ENCODE data around the gene PPIP5K2. TPM values are rescaled to one million over a fixed set of nuclear protein-coding genes. Genes with fewer than 3 reads are reported as not detected.

Gene PPIP5K2
- total RNA-seq, 1 donor from 2014 or later = 24.6 TPM

- no peak for DNase-seq (ENCODE audit: extremely low spot score in 2 of 2)
- no peaks in the 10 kb centered on the region for H3K4me1 ChIP-seq
- H3K4me3 ChIP-seq = no peak overlapping the region
- no peaks in the 10 kb centered on the region for H3K36me3 ChIP-seq
- H3K27me3 ChIP-seq = no peaks in the 10 kb centered on the region
- no peaks in the 10 kb centered on the region for H3K9me3 ChIP-seq
- intact Hi-C loops (cut with DNase I) = no loop called here
- no peak for TF ChIP-seq POLR2A (IDR thresholded peaks at IDR 0.05)
- no peak for TF ChIP-seq CTCF (IDR thresholded peaks at IDR 0.05)
- no peak for TF ChIP-seq POLR2AphosphoS5 (IDR thresholded peaks at IDR 0.05; ENCODE audit: insufficient read depth in 1 of 2, low read depth in 1 of 2)
- H3K27ac ChIP-seq = no peak overlapping the region
Observed at GRCh38 chr5:103207011-103207410, 86.9 kb downstream of the PPIP5K2 start.

- intact Hi-C loops (cut with DNase I) = no loop called here
- H3K4me3 ChIP-seq = no peak overlapping the region
- no peak overlapping the region for H3K27ac ChIP-seq
- no peak for TF ChIP-seq POLR2AphosphoS5 (IDR thresholded peaks at IDR 0.05; ENCODE audit: insufficient read depth in 1 of 2, low read depth in 1 of 2)
- TF ChIP-seq CTCF (IDR thresholded peaks at IDR 0.05) = no peak
- no peak for TF ChIP-seq POLR2A (IDR thresholded peaks at IDR 0.05)
- no peaks in the 10 kb centered on the region for H3K9me3 ChIP-seq
- no peaks in the 10 kb centered on the region for H3K4me1 ChIP-seq
- no peaks in the 10 kb centered on the region for H3K27me3 ChIP-seq
- no peak for DNase-seq (ENCODE audit: extremely low spot score in 2 of 2)
- no peaks in the 10 kb centered on the region for H3K36me3 ChIP-seq
Observed at GRCh38 chr5:103207653-103208052, 87.6 kb downstream of the PPIP5K2 start.

- Histone ChIP-seq H3K27me3 (no peaks in the 10 kb centered on the region), H3K9me3 (no peaks in the 10 kb centered on the region), H3K4me3 (no peak overlapping the region), H3K4me1 (no peaks in the 10 kb centered on the region), H3K27ac (no peak overlapping the region), H3K36me3 (no peaks in the 10 kb centered on the region)
- DNase-seq (ENCODE audit: extremely low spot score in 2 of 2) = no peak
- intact Hi-C loops (cut with DNase I) = no loop called here
- TF ChIP-seq CTCF (IDR thresholded peaks at IDR 0.05) (no peak), POLR2AphosphoS5 (IDR thresholded peaks at IDR 0.05; ENCODE audit: insufficient read depth in 1 of 2, low read depth in 1 of 2) (no peak), POLR2A (IDR thresholded peaks at IDR 0.05) (no peak)
Observed at GRCh38 chr5:103208460-103208859, 88.4 kb downstream of the PPIP5K2 start.

GRCh38 chr5:103209065-103209464, 89.0 kb downstream of the PPIP5K2 start:
- Histone ChIP-seq H3K4me3 (no peak overlapping the region), H3K4me1 (no peaks in the 10 kb centered on the region), H3K36me3 (no peaks in the 10 kb centered on the region), H3K27ac (no peak overlapping the region), H3K27me3 (no peaks in the 10 kb centered on the region), H3K9me3 (no peaks in the 10 kb centered on the region)
- DNase-seq (ENCODE audit: extremely low spot score in 2 of 2) = no peak
- no peak for TF ChIP-seq CTCF (IDR thresholded peaks at IDR 0.05)
- no peak for TF ChIP-seq POLR2AphosphoS5 (IDR thresholded peaks at IDR 0.05; ENCODE audit: insufficient read depth in 1 of 2, low read depth in 1 of 2)
- no peak for TF ChIP-seq POLR2A (IDR thresholded peaks at IDR 0.05)
- intact Hi-C loops (cut with DNase I) = no loop called here

GRCh38 chr5:103210952-103211351, 90.9 kb downstream of the PPIP5K2 start:
- TF ChIP-seq CTCF (IDR thresholded peaks at IDR 0.05) = no peak
- TF ChIP-seq POLR2A (IDR thresholded peaks at IDR 0.05) = no peak
- TF ChIP-seq POLR2AphosphoS5 (IDR thresholded peaks at IDR 0.05; ENCODE audit: insufficient read depth in 1 of 2, low read depth in 1 of 2) = no peak
- Histone ChIP-seq H3K27me3 (no peaks in the 10 kb centered on the region), H3K9me3 (no peaks in the 10 kb centered on the region), H3K4me1 (no peaks in the 10 kb centered on the region), H3K27ac (no peak overlapping the region), H3K4me3 (no peak overlapping the region), H3K36me3 (no peaks in the 10 kb centered on the region)
- intact Hi-C loops (cut with DNase I) = no loop called here
- DNase-seq (ENCODE audit: extremely low spot score in 2 of 2) = no peak
